GM21619 (cell line): ENCODE results near the gene MCOLN2.
"Not testable (repeated sequence)": the region's sequence is repeated elsewhere in the genome, so short reads cannot be mapped to it uniquely, and the experiment has no call there.

Experiments used
- ATAC-seq: cut with Tn5 transposase; IDR thresholded peaks from one replicate; pipeline ENCODE4 v1.9.1; 2021; ENCODE audit not compliant: unreplicated experiment

The MCOLN2 gene

DNA sequence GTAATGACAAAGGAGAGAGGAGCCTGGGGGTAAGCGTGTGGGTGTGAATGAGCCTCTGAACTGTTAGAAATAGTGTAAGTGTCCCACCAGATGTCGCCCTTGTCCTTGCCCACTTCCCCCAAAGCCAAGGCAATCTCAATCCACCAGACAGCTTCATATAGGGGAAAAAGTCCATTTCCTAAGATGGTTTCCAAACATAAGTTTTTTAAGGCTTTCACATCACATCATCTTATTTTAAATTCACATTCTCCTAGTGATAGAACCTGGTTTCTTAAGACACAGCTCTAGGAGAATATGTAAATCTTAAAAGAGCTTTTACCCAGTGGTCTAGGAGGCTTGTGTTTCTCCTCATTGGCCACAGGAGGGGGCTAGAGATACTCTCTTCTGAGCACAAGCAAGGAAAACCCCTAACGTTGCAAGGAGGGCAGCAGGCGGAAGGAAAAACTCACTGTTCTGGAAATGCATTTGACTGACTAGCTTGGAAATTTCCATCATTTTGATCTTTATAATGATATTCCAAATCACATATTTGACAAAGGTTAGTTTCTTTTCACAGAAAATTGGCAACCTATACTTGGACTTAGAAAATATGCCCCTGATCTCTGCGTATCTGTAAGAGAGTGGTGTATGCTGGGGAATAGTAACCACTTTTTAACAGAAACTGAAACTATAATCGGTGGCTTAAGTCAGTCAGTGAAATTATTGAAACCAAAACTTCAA lies 52.0 kb downstream of the MCOLN2 start:
- peak; percentile 84 for ATAC-seq

DNA sequence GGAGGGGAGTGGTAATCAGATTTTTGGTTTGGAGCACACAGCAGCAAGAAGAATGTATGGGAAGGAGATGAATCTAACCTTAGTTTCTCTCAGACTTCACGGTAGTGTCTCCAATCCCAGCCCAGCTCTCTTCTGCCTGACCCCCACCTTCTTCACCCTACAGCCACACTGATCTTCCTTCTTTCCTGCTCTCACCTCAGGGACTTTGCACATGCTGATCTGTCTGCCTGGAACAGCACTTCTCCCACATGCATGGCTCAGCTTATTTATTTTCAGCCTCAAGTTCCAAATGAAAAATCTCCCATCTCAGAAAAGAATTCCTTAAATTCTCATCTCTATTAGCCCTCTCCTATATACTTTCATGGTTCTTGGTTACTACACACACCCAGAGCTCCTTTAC lies 55.1 kb downstream of the MCOLN2 start:
- no peak for ATAC-seq

DNA sequence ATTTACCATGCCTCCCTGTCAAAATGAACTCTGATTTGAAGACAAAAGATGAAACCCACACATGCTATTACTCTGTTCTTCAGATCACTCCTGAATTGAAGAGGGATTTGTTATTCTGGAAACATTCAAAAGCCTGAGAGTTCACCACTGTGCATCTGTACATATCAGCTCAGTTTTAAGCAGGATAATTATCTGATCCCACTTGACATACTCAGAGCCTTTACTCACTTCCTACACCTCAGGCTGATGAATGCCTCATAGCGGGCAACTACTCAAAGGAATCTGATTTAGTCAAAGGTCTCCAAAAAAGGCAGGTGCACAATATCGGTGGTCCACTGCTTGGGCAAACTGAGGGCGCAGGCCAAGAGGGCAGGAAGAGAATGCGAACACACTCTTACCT lies 56.4 kb downstream of the MCOLN2 start:
- ATAC-seq, result no peak

DNA sequence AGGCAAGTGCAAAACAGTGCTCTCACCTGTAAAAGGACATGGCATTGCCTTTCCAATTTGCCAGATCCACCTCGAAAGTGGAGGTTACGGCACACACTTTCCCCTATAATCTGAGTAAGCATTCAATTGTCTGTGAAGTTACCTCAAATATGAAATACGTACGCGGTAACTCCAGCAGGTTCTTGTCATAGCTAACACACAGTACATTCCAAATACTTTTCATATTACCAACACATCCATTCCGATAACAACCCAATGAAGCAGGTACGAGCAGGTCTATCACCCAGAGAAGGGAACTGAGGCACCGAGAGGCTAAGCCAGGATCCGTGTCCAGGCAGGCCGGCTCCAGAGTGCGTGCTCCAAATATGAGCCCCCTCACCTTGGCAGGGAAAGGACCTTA lies 57.2 kb downstream of the MCOLN2 start:
- ATAC-seq, result no peak

GRCh38 chr1:84939151-84939550 lies 57.8 kb downstream of the MCOLN2 start:
- ATAC-seq, result no peak

GRCh38 chr1:84936116-84936810 lies 60.6 kb downstream of the MCOLN2 start:
- ATAC-seq, result peak; percentile 62

DNA sequence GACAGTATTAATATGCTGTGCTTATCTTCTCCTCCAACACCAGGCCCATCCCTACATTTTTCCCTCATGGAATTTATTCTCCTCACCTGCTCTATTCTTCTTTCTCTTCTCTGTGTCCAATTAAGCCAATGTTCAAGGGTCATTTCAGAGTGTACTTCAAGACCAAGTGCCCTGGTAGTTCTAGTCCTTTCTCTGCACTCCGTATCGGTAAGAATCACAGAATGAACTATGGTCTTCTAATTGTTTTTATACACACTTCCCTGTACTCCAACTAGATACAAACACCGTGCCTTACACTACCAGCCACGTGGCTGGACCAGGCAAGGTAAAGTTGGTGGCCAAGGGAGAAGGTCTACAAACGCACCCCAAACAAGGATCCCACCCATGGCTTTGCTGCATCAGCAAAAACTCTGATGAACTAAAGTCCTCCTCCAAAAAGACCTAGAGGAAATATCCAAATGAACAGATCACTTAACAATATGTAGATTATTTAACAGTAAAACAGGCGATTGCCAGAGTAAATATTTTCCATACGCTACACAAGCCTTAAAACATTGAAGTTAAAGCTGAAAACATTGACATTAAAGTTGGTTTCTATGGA lies 63.8 kb downstream of the MCOLN2 start:
- ATAC-seq, result no peak

GRCh38 chr1:84930831-84931230 lies 66.1 kb downstream of the MCOLN2 start:
- no peak for ATAC-seq

GRCh38 chr1:84930329-84930728 lies 66.6 kb downstream of the MCOLN2 start:
- no peak for ATAC-seq

- no peak for ATAC-seq
These were observed 67.3 kb downstream of the MCOLN2 start for GRCh38 chr1:84929581-84929980.

DNA sequence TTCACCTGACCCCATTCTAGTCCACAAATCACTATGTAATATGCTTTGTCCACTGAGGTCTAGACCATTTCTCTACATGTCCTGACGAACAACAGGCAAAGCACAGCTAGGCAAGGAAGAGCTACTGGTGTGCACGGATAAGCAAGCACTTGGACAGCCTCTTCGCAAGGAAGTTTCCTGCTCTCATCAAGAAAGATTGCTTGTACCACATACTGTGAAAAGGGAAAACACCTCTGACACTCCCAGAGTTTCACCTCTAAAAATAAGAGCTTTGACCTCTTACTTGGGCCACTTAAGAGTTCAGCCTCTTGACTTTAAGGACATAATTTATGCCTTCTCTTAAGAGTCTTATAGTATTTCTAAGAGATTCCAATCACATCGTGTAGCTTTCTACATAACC lies 67.9 kb downstream of the MCOLN2 start:
- no peak for ATAC-seq

DNA sequence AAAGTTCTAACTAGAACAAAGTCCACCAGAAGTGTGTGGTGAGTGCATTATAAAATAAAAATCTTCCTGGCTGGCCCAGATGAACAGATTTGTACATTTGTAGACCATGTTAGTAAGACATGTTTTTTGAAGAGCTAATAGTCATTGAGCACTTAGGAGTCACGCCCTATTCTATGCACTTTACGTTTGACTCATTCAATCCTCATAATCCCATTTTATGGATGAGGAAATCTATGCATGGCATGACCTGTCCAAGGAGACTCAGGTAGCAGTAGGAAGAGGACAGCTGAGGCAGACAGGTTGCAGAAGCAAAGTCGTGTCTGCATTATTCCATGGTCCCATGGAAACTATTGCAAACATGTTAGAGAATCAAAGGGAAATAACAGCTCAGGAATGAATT lies 73.6 kb downstream of the MCOLN2 start:
- no peak for ATAC-seq

- no peak for ATAC-seq
These were observed 76.8 kb downstream of the MCOLN2 start for GRCh38 chr1:84920159-84920558.

DNA sequence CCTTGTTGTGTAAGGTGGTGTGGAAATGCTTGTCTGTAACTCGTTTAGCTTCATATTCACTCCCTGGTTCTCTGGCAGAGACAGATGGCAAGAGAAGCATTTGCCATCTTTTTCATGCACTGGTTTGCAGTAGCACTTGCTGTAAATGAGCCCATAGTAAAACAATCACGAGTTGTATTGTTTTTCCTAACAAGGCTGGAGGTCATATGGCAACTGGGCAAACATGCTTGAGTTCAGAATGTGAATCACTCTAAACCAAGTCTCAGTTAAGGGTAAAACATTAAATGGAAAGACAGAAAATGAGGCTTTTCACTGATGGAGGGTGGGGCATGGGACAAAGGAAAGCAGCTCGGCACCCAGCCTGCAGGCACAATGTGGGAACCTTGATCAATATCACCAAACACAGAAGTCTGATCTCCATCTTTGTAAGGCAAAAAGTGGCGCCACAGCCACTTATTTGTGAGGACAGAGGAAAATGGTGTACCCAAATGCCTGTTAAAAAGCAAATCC lies 77.4 kb downstream of the MCOLN2 start:
- no peak for ATAC-seq

DNA sequence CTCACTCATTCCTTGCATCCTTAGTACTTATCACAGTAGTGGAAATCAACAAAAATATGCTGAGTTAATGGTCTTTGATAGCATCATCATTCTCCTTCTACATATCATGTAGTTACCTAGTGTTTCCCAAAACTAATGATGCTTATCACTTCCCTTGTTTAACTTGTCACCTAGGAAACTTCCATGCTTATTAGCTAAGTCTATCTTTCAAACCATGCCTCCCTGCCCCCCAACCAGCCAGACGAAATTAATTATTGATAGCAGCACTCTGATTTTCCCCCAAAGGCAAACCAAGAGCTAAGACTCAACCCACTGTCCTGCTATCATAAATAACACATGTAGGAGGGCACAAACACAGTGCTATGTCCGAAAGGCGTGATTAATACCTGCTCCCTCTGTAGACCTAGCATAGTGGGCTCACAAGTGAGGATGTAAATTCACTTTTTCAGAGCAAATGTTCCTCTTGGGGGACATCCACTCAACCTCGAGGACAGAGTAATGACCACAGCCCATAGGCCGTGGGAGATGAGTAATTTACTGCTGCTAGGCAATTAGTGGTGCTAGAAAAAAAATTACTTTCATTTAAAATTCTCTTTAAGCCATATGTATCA lies 78.1 kb downstream of the MCOLN2 start:
- ATAC-seq, result no peak

DNA sequence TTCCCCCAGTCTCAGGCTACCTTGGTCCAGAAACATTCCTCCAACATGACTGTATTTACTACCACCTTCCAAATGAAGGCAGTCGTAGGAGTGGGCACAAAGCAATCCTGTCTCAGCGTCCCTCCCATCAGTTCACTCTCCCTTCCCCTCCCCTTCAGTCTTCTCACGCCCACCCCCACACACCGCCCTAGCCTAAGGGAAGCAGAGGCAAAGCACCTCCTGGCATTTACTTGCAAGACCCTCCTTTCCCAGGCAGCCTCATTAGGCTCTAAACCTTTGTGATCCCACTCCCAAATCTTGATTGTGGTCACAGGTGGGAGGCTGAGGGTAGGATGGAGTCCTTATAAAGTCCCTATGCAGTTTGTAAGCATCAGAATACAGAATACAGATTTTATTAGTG lies 80.0 kb downstream of the MCOLN2 start:
- no peak for ATAC-seq

DNA sequence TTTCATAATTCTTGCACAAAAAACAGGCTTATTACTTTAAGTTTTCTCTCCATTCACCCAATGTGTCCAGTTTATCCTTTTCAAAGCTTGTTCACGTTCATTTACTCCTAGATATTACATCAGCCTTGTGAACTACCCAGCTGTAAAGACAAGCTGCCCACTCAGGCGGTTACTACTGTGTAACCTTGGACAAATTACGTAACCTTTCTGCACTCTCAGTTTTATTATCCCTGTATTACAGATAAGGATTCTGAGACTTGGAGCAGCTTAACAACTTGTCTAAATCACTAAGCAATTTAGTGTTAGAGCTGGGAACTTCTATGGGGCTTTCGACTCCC lies 83.4 kb downstream of the MCOLN2 start:
- no peak for ATAC-seq

DNA sequence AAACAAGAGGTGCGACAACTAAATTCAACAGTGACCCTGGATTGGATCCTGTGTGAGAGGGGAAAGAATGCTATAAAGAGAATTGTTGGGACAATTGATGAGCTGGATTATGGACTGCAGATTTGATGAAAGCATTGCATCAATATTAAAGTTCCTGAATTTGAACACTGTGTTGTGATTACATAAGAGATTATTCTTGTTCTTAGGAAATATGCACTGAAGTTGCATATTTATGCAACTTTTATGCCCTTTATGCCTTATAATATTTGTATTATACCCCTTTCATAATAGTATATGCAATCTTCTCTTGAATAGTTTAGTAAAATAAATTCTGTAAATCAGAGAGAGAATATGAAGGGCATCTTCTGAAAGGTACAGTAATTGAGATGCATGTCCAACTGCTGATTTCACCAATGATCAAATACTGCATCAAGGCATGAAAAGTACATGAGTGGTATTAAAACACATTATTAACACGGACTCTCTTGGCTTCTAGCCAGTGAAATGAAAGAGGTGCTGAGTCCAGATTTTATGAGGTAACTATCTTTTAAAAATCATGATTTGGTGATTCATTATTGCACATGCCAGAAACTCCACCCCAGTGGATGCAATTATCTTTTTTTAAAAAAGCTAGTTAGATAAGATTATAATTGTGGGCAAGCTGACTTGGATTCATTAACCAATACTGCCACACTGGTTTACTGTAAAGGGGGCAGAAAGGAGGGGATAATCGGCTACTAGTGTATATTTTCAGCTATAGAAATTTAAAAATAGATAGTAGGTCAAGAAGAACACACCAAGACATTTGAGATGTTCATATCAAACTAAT lies 84.0 kb downstream of the MCOLN2 start:
- no peak for ATAC-seq

DNA sequence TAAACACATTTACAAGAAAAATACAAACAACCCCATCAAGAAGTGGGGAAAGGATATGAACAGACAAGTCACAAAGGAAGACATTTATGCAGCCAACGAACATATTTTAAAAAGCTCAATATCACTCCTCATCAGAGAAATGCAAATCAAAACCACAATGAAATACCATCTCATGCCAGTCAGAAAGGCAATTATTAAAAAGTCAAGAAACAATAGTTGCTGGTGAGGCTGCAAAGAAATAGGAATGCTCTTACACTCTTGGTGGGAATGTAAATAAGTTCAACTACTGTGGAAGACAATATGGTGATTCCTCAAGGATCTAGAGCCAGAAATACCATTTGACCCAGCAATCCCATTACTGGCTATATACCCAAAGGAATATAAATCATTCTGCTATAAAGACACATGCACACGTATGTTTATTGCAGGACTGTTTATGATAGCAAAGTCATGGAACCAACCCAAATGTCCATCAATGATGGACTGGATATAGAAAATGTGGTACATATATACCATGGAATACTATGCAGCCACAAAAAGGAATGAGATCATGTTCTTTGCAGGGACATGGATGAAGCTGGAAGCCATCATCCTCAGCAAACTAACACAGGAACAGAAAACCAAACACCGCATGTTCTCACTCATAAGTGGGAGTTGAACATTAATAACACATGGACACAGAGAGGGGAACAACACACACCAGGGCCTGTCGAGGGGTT lies 88.0 kb downstream of the MCOLN2 start:
- not testable (repeated sequence) for ATAC-seq

DNA sequence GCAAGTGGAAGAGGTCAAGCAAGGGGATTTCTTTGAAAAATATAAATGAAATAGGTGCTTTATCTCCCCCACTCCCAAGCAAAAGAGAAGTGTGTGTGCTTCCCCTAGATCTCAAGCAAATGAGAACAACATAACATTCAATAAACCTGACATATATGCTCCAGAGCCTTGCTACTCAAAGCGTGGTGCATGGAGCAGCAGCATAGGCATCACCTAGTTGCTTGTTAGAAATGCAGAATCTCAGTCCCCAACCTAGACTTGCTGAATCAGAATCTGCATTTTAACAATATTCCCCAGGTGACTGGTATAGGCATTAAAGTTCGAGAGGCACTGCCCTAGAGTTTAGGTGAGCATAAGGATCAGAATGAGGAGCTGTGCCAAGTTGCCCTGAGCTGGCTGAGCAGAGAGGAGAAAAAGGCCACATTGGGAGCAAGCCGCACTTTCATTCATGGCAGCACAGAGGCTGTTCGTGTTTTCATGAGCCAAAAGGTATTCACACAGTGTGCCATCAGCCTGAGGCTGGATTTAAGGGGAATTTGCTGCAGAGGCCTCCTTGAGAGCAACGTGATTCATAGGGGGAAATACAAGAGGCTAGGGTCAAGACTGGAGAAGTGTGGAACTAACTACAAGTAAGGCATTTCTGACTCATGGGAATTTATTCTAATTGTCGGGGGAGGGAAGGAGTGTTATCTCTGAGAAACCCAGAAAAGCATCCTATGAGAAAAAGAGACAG lies 89.7 kb downstream of the MCOLN2 start:
- ATAC-seq, result no peak
